Stimulated activated CD4-positive, alpha-beta T cell treated with anti-CD3 and anti-CD28 coated beads, Interleukin-12 subunit alpha, Interleukin-12 subunit beta, amount 100 ng/mL, for 24 hours (primary cell): ENCODE results near the gene RPS6KL1.
A peak's percentile ranks its signal among the peaks of the same experiment; 100 is the strongest.

Experiments used
- DNase-seq, 2 experiments: peaks; one replicate each; pipeline ENCODE4 v3.0.0-alpha.2; 2020; ENCODE audit warnings: low read depth in 2 of 2

Gene RPS6KL1

DNA sequence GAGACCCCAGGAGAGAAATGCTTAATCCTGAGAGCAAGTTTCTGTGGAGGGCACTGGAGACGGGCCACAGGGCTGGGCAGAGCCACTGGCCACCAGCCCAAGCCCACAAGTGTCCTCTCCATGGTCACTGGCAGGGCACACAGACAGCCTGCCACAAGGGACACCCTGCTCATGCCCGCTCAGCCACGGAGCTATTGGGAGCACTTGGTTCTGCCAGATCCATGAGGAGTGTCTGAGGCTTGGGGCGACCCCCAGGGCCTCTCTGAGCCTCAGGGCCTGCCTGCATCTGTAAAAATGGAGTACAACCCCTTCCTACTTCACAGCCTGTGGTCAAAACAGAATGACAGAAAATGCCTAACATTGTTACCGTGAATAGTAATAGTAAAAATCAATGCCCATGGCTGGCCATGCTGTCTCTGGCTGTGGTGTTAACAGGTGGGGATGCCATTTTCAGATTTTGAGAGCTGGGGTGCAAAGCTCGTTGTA, 29.2 kb upstream of the RPS6KL1 start:
- DNase-seq = no peak

DNA sequence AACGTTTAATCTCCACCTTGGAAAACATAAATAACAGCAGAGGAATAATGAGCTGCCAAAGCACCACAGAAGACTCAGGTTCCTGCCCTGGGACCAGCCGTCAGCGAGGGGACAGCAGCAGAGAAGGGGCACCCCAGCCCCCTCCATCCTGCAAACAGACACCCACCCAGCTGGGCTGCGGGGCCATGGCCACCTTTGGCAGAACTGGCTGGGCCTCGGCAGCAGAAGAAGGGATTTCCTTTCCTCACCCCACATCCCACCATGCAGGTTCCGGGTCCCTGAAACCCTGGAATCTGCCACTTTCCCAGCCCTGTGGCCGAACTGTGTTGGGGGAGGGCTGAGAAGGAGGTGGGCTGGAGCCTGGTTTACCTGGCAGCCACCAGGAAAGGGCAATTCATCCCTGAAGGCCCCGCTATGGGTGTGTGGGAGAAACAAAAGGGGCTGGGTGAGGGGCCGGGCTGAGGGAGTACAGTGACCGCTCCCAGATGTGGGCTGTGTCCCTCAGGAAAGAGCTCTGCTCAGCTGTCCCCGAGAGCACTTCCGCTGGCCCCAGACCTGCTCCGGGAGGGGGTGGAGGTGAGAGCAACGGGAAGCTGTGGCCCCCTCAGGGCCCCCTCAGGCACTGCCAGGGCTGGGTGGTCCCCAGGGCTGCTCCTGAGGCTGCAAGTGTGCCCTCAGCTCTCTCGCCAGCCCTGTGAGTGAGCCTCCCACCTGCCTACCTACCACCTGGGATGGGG, 28.6 kb upstream of the RPS6KL1 start:
- no peak for DNase-seq

DNA sequence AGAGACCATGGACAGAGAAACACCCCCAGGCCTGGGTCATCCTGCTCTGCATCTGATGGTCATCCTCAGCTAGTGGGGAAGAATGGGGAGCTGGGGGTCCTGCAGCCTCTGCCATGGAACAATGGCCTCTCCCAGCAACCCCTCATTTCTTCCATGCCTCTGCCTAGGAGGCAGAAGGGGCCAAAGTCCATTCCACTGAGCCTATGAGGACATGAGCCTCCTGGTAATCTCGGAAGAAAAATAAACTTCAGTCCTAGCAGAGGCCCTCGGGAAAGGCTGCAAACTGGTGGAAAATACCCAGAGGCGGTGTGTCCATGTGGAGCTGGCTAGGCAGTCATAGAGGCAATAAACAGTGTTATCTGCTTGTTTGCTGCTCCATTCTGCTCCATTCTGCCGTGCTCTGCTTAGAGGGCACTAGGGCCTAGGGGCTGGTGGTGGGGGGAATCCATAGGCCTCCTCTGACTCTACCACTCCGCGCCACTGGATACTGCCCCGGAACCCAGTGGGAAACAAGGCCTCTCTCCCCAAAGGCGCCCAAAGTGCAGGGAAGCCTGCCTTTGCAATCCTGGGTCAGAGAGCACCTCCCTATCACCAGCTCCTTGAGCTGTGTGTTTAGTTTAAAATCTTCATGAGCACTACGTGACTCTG, 27.9 kb upstream of the RPS6KL1 start:
- DNase-seq = no peak

- no peak for DNase-seq
Observed at GRCh38 chr14:74949859-74950573, 27.0 kb upstream of the RPS6KL1 start.

DNA sequence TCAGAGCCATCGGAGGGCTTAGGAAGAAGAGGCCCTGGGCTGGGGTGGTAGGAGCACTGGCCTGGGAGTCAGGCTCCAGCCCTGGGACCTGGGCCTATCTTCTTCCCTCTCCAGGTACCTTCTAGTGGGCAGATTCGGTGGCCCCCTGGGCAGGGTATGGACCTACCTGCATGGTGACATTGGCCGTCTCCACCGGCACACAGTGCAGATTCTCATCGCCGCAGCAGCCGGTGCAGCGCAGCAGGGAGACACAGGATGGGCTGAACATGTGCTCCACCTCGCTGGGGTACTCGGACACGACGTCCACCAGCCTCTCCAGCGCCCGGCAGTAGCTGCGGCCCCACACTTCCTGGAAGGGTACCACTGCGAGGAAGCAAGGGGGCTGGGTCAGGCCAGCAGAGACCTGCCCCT, 26.1 kb upstream of the RPS6KL1 start:
- DNase-seq = no peak

- no peak for DNase-seq
Observed at GRCh38 chr14:74948228-74949175, 25.4 kb upstream of the RPS6KL1 start.

DNA sequence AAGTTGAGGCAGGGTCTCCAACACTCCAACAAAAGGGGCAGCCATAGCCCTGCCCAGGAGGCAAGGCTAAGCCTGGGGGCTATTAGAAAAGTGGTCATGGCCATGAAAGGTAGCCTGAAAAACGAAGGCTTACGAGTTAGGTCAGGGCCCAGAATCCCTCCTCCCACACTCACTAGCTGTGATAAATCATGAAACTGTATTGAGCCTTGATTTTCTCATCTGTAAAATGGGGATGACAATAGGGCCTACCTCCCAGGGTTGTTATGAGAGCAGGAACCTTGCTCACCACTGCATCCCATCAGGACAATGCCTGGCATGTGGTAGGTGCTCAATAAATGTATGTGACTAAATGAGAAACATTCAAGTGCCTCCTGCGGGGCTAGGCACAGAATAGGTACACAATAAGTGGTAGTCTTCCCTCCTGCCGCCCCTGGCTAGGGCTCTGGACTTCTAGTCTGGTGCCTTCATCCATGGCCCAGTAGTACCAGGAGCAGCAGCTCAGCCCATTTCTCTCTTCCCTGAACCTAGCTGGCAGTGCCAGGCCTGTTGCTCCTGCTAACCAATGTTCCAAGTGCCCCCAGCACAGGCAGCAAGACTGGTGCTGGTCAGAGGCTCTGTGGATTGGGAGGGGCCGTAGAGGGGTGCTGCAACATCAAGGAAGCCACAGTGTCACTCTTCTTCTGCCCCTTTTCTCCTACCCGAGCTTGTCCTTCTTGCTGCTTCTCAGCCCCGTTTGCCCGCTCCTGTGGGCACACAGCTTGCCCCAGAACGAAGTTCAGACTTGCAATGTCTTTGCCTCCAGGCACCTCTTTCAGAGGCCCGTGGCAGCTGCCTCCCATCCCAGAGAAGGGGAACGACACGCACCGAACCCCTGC, 24.5 kb upstream of the RPS6KL1 start:
- no peak for DNase-seq

DNA sequence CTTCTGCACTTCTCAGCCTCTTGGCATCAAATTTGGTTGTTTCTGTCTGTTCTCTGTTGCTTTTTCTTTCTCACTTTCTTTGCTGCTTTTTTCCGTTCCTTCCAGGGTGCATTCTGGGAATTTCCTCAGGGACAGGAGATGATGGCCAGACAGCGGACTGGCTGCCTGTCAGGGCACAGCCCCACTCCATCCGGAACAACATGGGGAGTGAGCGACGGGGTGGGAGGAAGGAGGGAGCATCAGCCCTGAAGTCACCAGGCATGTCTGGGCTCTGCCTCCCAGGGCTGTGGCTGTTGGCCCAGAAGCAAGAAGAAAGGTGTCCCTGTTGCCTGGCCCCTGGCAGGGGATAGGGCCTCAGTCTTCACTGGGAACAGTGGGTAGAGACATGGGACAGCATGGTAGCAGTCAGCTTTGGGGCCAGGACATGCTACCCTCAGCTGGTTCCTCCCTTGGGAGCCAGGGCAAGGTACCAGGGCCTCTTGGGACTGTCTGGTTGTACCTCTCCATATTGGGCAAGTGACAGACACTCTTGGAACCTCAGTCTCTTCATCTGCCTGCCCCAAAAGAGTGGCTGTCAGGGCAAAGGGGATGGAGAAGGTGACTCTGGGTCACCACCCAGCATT, 23.7 kb upstream of the RPS6KL1 start:
- DNase-seq = no peak

DNA sequence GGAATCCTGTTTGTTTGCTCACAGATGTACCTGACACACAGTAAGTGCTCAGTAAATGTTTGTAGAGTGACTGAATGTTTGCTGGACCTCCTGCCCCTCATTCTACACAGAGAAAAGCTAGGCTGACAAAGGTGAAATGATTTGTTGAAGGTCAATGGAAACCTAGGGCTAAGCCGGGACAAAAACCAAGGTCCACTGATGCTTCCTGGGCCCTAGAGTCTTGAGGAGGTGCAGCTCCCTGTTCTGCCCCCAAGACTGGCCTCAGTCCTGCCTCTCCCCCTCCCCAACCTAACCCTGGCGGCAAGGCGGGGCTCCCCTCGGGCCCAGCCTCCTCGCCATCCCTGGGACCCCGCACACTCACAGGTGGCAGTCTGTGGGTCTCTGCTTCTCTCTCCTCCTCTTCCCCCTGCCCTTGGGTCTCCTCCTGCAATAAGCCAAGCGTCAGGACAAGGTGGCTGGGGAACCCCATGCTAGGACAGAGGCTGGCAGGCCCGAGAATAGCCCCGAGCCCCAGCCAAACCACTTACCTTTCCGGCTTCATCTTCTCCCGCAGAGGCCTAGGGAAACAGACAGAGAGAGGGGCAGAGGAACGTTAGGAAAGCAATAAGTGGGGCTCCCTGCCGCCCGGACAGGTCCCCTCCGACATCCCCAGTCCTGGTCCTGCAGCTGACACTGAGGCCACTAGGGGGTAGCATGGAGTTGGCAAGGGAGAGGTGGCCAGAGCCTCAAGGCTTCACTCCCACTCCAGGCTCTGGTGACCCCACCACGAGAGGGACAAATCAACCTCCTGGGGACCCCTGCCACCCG, 23.0 kb upstream of the RPS6KL1 start:
- DNase-seq = peak; percentile 39 to 78

GRCh38 chr14:74945261-74945851, 22.3 kb upstream of the RPS6KL1 start:
- DNase-seq = no peak

GRCh38 chr14:74942608-74943007, 19.5 kb upstream of the RPS6KL1 start:
- no peak for DNase-seq

DNA sequence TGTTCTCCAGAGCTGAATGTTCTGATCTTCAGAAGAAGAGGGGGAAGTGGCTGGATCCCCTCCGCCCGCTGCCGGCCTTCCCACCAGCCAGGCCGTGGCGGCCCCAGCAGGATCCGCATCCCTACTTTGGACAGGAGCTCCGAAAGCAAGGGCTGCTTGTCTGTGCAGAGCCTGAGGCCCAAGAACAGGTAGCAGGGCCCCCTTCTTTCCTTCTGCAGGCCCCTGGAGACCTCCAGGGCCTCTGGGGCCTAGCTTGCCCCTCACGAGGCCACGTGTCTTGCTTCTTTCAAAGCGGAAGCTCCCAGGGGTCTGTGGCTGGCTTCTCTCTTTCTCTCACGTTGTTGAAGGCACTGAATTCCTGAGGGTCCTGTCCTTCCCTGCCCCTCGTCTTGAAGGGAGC, 19.1 kb upstream of the RPS6KL1 start:
- no peak for DNase-seq

- DNase-seq = peak; percentile 28 to 60
Observed at GRCh38 chr14:74941676-74942097, 18.6 kb upstream of the RPS6KL1 start.

DNA sequence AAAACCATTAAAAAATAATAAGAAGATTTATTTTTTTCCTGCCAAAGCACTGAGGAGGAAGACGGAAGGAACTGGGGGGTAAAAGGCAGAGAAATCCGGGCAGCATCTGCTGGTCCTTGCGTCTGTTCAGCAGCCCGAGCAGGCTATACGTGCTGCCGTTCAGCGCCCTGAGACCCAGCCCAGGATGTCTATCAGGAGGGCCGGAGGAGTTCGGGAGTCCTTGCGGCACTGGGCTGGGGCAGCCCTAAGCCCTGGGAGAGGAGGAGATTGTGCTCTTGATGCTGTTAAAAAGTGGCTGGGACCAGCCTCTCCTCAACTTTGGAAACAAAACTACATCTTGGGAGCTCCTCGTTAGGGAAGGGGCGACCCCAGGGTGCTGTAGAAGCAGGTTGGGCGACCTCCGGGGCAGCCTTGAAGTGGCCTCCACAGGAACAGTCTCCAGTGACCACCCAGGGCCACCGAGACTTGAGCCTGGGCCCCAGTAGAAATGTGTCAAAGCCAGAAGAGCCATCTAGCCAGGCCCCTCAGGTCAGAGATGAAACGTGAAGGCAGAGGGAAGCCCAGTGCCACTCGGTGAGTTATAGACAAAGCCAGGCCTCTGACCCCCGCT, 18.0 kb upstream of the RPS6KL1 start:
- DNase-seq = no peak

DNA sequence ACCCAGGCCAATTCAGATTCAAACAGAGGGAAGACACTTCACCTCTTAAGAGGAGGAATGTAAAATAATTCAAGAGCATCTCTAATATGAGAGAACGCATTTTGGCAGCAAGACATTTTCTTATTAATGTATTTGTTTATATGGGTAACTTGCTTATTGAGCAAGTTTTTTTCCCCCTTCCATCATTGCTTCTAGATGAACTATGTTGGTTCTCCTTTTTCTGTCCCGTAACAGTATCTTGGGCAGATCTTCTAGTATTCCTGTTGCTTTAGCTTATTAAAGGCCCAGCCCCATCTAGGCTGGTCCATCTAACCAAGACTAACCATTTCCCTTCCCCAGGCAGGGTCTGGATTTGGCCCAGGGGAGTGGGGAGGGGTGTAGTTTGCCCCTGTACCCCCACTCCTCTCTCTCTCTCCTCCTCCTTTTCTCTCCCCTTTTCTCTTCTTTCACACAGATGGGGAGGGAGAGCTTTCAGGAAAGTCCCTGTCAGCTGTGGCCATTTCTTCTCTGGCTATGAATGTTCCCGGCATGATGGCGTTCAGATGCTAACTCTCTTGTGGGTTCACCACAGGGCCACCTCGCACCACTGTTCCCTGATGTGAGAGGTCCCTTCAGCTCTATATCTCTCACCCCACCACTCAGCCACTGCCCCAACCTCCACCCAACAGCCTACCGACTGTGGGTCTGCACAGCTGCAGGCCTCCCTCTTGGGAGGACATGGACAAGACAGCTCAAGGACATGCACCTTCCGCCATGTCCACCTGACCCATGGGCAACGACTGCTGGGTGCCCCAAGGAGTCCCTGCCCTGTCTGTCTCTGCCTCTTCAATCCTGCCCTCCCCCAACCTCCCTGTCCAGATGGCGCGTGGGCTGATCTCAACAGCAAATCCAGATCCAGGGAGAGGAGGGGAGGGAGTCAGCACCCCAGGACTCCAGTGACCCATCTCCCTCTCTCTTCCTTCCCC, 15.8 kb upstream of the RPS6KL1 start:
- DNase-seq = no peak

GRCh38 chr14:74937171-74937570, 14.1 kb upstream of the RPS6KL1 start:
- no peak for DNase-seq

DNA sequence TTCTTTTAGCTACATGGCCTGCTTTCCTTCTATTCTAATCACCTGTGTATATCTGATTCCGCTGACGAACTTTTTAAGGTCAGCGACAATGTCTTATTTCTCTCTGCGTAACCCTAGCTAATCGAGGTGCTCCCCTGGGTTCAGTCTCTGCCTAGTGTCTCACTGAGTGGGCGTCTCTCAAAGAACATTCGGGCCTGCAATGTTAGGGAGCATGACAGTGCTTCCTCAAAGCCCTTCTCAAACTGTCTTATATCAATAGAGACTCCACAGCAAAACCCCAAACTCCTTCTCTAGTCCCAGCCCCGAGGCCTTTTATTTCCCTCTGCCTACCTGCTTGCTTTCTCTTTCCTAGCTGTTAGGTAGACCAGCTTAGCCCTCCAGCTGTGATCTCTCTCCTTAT, 13.7 kb upstream of the RPS6KL1 start:
- no peak for DNase-seq
